Stimulated activated CD4-positive, alpha-beta T cell treated with anti-CD3 and anti-CD28 coated beads, TNF-alpha, amount 100 ng/mL, for 4 hours (primary cell): ENCODE results near the gene RAB7A.
"Not testable (repeated sequence)": the region's sequence is repeated elsewhere in the genome, so short reads cannot be mapped to it uniquely, and the experiment has no call there.

ENCODE experiments used
- DNase-seq, 3 experiments: peaks; one replicate each; pipeline ENCODE4 v3.0.0-alpha.2; 2020; ENCODE audit warnings: low read depth in 3 of 3

RAB7A gene

GRCh38 chr3:128710816-128711433, 15.1 kb upstream of the RAB7A start:
- DNase-seq = no peak

GRCh38 chr3:128712848-128713247, 13.1 kb upstream of the RAB7A start:
- DNase-seq = no peak

- DNase-seq = no peak
These were observed 11.0 kb upstream of the RAB7A start for GRCh38 chr3:128714887-128715491.

- not testable (repeated sequence) for DNase-seq
These were observed 7.1 kb upstream of the RAB7A start for GRCh38 chr3:128718892-128719291.

GRCh38 chr3:128720891-128721290, 5.1 kb upstream of the RAB7A start:
- DNase-seq = no peak

- no peak for DNase-seq
These were observed 2.5 kb upstream of the RAB7A start for GRCh38 chr3:128723477-128723876.

- no peak for DNase-seq
These were observed 398 bp upstream of the RAB7A start for GRCh38 chr3:128725547-128726022.

- DNase-seq = no peak
These were observed 1.1 kb downstream of the RAB7A start for GRCh38 chr3:128727059-128727458.

- DNase-seq = no peak
These were observed 1.5 kb downstream of the RAB7A start for GRCh38 chr3:128727485-128727884.

GRCh38 chr3:128727996-128728395, 2.0 kb downstream of the RAB7A start:
- DNase-seq = no peak

GRCh38 chr3:128728521-128728920, 2.5 kb downstream of the RAB7A start:
- DNase-seq = not testable (repeated sequence)

GRCh38 chr3:128730471-128730870, 4.5 kb downstream of the RAB7A start:
- DNase-seq = no peak

GRCh38 chr3:128734523-128735189, 8.7 kb downstream of the RAB7A start:
- DNase-seq = no peak

- DNase-seq = no peak
These were observed 9.3 kb downstream of the RAB7A start for GRCh38 chr3:128735287-128735686.

- no peak for DNase-seq
These were observed 9.9 kb downstream of the RAB7A start for GRCh38 chr3:128735884-128736283.

GRCh38 chr3:128736601-128737000, 10.6 kb downstream of the RAB7A start:
- no peak for DNase-seq

GRCh38 chr3:128740621-128741020, 14.6 kb downstream of the RAB7A start:
- DNase-seq = no peak

GRCh38 chr3:128742821-128743594, 17.0 kb downstream of the RAB7A start:
- DNase-seq = no peak

GRCh38 chr3:128745742-128746141, 19.8 kb downstream of the RAB7A start:
- no peak for DNase-seq

GRCh38 chr3:128746881-128747280, 20.9 kb downstream of the RAB7A start:
- DNase-seq = no peak

GRCh38 chr3:128748557-128748956, 22.6 kb downstream of the RAB7A start:
- no peak for DNase-seq

GRCh38 chr3:128749035-128749434, 23.1 kb downstream of the RAB7A start:
- no peak for DNase-seq
